ENCODE results near the gene ETV5.

- no peak for TF ChIP-seq TAF1 (IDR thresholded peaks at IDR 0.05; ENCODE audit: low read depth)
- no peak for TF ChIP-seq CTCF (IDR thresholded peaks at IDR 0.05; ENCODE audit: poor library complexity, severe bottlenecking)
- TF ChIP-seq EP300 (conservative IDR thresholded peaks at IDR 0.05; ENCODE audit: poor library complexity, severe bottlenecking), result no peak
- no peak for TF ChIP-seq POLR2AphosphoS5 (IDR thresholded peaks at IDR 0.05)
Measured at GRCh38 chr3:186060222-186060621, 48.7 kb downstream of the ETV5 start.
